T-helper 2 cell treated with Interferon-gamma antibody and Interleukin-4, amounts not matched to agents 5 μg/mL and 100 μg/mL, for 36 hours (primary cell): Measurements from ENCODE around the gene PPARD.

Source experiments
- DNase-seq: peaks from one replicate; pipeline ENCODE4 v3.0.0; 2021; ENCODE audit warnings: low spot score
- H3K27ac Mint-ChIP-seq: one replicate; pipeline ENCODE4 v1.8.0; 2021; ENCODE audit warnings: mild to moderate bottlenecking, mixed read lengths
- H3K27me3 Mint-ChIP-seq: one replicate; pipeline ENCODE4 v1.8.0; 2021; ENCODE audit warnings: low read depth, mixed read lengths
- H3K36me3 Mint-ChIP-seq: one replicate; pipeline ENCODE4 v1.8.0; 2021; ENCODE audit warnings: low read depth, mixed read lengths
- H3K4me1 Mint-ChIP-seq: one replicate; pipeline ENCODE4 v1.8.0; 2021; ENCODE audit warnings: low read depth, mixed read lengths
- H3K4me3 Mint-ChIP-seq: one replicate; pipeline ENCODE4 v1.8.0; 2022; ENCODE audit warnings: mild to moderate bottlenecking, moderate library complexity, mixed read lengths
- H3K9me3 Mint-ChIP-seq: one replicate; pipeline ENCODE4 v1.8.0; 2021; ENCODE audit warnings: mixed read lengths

Gene PPARD

GRCh38 chr6:35406711-35407485 is 64.5 kb downstream of the PPARD start:
- DNase-seq: no peak
- Mint-ChIP-seq H3K4me1 (peaks cover 20% of the 10 kb centered on the region), H3K4me3 (no peak overlapping the region), H3K36me3 (peaks cover 6% of the 10 kb centered on the region), H3K9me3 (no peaks in the 10 kb centered on the region), H3K27me3 (no peaks in the 10 kb centered on the region), H3K27ac (no peak overlapping the region)

- Mint-ChIP-seq H3K27me3 (no peaks in the 10 kb centered on the region), H3K36me3 (peaks cover 16% of the 10 kb centered on the region), H3K9me3 (no peaks in the 10 kb centered on the region), H3K4me1 (peaks cover 18% of the 10 kb centered on the region), H3K27ac (no peak overlapping the region), H3K4me3 (no peak overlapping the region)
- DNase-seq: no peak
Measured at GRCh38 chr6:35409245-35409644, 66.9 kb downstream of the PPARD start.

DNA sequence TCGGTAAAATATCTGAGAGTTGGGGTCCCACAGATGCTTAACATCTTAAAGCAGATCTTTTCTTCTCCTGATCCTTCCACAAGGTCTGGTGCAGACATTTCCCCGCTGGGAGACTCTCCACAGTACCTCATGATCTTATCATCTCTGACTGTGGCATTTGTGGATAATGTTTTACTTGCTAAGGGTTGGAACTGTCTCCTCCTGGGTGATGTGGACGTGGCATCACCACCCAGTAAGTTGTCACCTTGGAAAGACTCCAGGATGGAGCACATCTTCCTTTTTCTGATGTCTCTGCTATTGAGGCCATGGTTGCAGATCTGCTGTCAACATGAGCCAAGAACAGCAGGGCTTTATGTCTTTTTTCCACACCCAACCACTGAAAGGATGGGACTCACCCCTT is 67.8 kb downstream of the PPARD start:
- DNase-seq: no peak
- Mint-ChIP-seq H3K36me3 (peaks cover 16% of the 10 kb centered on the region), H3K27me3 (no peaks in the 10 kb centered on the region), H3K27ac (peak overlapping the region; percentile 16), H3K4me3 (no peak overlapping the region), H3K4me1 (peaks cover 24% of the 10 kb centered on the region), H3K9me3 (no peaks in the 10 kb centered on the region)

DNA sequence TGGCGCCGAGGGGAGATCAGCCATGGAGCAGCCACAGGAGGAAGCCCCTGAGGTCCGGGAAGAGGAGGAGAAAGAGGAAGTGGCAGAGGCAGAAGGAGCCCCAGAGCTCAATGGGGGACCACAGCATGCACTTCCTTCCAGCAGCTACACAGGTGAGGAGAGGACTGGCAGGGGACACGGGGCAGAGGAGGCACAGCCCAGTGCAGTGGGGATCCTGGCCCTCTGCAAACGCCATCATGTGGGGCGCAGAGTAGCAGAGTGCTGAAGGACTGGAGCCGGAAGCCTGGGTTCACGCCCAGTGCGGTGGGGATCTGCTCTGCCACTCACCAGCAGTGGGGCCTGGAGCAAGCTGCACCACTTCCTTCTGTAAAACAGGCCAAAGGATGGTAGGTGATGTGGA is 68.7 kb downstream of the PPARD start:
- Mint-ChIP-seq H3K9me3 (no peaks in the 10 kb centered on the region), H3K27ac (peak overlapping the region; percentile 42), H3K4me3 (peak overlapping the region; percentile 41), H3K27me3 (no peaks in the 10 kb centered on the region), H3K4me1 (peaks cover 29% of the 10 kb centered on the region), H3K36me3 (peaks cover 21% of the 10 kb centered on the region)
- DNase-seq: no peak

- Mint-ChIP-seq H3K4me1 (peaks cover 33% of the 10 kb centered on the region), H3K36me3 (peaks cover 24% of the 10 kb centered on the region)
Measured at GRCh38 chr6:35412102-35412501, 69.7 kb downstream of the PPARD start.

DNA sequence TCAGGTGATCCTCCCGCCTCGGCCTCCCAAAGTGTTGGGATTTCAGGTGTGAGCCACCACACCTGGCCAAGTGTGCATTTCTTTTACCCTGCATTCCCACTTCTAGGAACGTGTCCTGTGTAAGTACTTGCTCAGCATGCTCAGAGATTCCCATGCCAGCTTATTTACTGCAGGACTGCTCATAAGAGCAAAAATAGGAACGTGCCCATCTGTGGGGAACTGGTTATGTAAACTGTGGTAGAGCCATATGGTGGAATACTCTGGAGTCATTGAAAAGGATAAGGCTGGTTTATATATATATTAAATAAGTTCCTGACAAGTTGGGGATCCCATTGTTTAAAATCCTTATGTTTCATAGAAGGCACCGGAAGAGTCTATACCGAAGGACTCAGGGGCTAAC is 71.6 kb downstream of the PPARD start:
- Mint-ChIP-seq H3K4me1 (peaks cover 46% of the 10 kb centered on the region), H3K36me3 (peaks cover 30% of the 10 kb centered on the region), H3K27ac (no peak overlapping the region)

More at GRCh38 chr6:35412102-35412501, 69.7 kb downstream of the PPARD start:
- DNase-seq: no peak
- Mint-ChIP-seq H3K4me3 (no peak overlapping the region), H3K27me3 (no peaks in the 10 kb centered on the region), H3K9me3 (no peaks in the 10 kb centered on the region), H3K27ac (no peak overlapping the region)

GRCh38 chr6:35415065-35415891 is 72.9 kb downstream of the PPARD start:
- Mint-ChIP-seq H3K27me3 (no peaks in the 10 kb centered on the region), H3K9me3 (no peaks in the 10 kb centered on the region), H3K27ac (peak overlapping the region; percentile 10), H3K4me1 (peaks cover 53% of the 10 kb centered on the region), H3K4me3 (no peak overlapping the region), H3K36me3 (peaks cover 30% of the 10 kb centered on the region)
- no peak for DNase-seq

More for the DNA sequence above, 71.6 kb downstream of the PPARD start:
- Mint-ChIP-seq H3K4me3 (no peak overlapping the region), H3K27me3 (no peaks in the 10 kb centered on the region), H3K9me3 (no peaks in the 10 kb centered on the region)
- DNase-seq: no peak

DNA sequence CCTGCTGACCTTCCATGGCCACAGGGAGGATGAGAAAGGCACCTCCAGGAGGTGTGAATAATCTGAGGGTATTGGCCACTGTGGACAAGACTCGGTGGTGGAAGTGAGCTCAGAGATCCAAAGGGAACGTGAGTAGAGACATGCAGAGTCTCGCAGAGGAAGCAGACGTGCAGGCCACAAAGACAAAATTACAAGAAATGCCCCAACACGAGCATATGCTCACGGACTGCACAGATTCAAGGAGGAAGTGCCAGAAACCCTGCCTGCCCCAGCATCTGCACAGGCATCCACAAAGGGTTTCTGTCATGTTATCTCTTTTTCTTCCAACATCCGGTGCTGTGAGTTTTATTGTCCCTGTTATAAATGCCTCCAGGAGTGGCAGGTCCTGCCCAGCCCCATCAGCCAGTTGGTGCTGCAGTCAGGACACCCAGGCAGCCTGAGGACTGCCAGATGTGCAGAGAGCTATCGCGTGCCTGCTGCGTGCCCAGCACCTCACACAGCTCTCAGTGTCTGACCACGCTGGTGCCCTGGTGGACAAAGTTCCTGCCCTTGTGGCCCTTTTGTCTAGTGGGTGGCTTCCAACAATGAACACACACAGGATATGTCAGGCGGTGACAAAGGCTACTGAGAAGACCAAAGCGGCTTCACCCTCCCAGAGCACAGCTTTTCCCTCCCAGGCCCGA is 75.8 kb downstream of the PPARD start:
- no peaks in the 10 kb centered on the region for H3K27me3 Mint-ChIP-seq
- peak overlapping the region; percentile 90 for H3K27ac Mint-ChIP-seq
- H3K4me3 Mint-ChIP-seq: peak overlapping the region; percentile 57
- no peak for DNase-seq
- peaks cover 38% of the 10 kb centered on the region for H3K4me1 Mint-ChIP-seq
- peaks cover 23% of the 10 kb centered on the region for H3K36me3 Mint-ChIP-seq
- no peaks in the 10 kb centered on the region for H3K9me3 Mint-ChIP-seq

- Mint-ChIP-seq H3K27ac (peak overlapping the region; percentile 90), H3K9me3 (no peaks in the 10 kb centered on the region), H3K36me3 (peaks cover 18% of the 10 kb centered on the region), H3K27me3 (no peaks in the 10 kb centered on the region), H3K4me1 (peaks cover 38% of the 10 kb centered on the region), H3K4me3 (peak overlapping the region; percentile 38)
- DNase-seq: no peak
Measured at GRCh38 chr6:35419417-35419816, 77.1 kb downstream of the PPARD start.

DNA sequence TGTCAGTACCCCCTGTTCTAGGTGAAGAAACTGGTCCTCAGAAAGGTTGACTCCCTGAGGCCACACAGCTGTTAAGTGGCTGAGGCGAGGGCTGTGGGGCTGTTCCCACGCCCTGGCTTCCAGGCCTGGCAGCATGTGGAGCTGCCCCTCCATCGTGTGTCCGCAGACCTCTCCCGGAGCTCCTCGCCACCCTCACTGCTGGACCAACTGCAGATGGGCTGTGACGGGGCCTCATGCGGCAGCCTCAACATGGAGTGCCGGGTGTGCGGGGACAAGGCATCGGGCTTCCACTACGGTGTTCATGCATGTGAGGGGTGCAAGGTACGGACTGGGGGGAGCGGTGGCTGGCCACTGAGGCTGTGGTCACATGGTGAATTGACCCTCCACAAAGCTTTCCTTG is 77.6 kb downstream of the PPARD start:
- DNase-seq: no peak
- Mint-ChIP-seq H3K4me1 (peaks cover 34% of the 10 kb centered on the region), H3K4me3 (peak overlapping the region; percentile 21), H3K9me3 (no peaks in the 10 kb centered on the region), H3K27me3 (no peaks in the 10 kb centered on the region), H3K27ac (peak overlapping the region; percentile 90), H3K36me3 (peaks cover 21% of the 10 kb centered on the region)

DNA sequence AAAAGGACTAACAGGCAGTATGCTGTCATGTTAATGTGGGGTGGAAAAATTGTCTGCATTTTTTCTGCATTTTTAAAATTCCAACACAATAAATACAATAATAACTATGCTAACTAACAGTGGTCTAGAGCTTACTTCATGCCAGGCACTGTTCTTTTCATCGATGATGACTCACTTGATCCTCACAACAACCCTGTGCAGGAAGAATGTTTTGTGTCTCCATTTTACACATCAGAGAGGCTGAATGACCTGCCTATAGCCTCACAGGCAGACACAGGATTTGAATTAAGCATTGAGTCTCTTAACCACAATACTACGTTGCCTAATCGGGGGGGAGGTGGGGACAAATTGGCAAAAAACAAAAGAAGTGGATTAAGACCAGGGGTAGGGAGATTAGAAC is 82.9 kb downstream of the PPARD start:
- DNase-seq: no peak
- H3K4me1 Mint-ChIP-seq: no peaks in the 10 kb centered on the region
- H3K4me3 Mint-ChIP-seq: no peak overlapping the region
- H3K9me3 Mint-ChIP-seq: peaks cover 10% of the 10 kb centered on the region
- no peak overlapping the region for H3K27ac Mint-ChIP-seq
- no peaks in the 10 kb centered on the region for H3K27me3 Mint-ChIP-seq
- peaks cover 24% of the 10 kb centered on the region for H3K36me3 Mint-ChIP-seq

DNA sequence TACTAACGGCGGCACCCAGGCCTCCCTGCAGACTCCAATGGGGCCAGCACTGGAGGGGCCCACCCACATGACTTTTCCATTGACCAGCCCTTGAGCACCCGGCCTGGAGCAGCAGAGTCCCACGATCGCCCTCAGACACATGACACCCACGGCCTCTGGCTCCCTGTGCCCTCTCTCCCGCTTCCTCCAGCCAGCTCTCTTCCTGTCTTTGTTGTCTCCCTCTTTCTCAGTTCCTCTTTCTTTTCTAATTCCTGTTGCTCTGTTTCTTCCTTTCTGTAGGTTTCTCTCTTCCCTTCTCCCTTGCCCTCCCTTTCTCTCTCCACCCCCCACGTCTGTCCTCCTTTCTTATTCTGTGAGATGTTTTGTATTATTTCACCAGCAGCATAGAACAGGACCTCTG is 83.7 kb downstream of the PPARD start:
- H3K4me3 Mint-ChIP-seq: no peak overlapping the region
- no peaks in the 10 kb centered on the region for H3K27me3 Mint-ChIP-seq
- H3K36me3 Mint-ChIP-seq: peaks cover 24% of the 10 kb centered on the region
- peak overlapping the region; percentile 22 for H3K27ac Mint-ChIP-seq
- H3K9me3 Mint-ChIP-seq: peaks cover 10% of the 10 kb centered on the region
- no peaks in the 10 kb centered on the region for H3K4me1 Mint-ChIP-seq
- DNase-seq: no peak

- Mint-ChIP-seq H3K27ac (no peak overlapping the region), H3K27me3 (no peaks in the 10 kb centered on the region)
- no peak for DNase-seq
Measured at GRCh38 chr6:35427435-35427834, 85.1 kb downstream of the PPARD start.

GRCh38 chr6:35427851-35428321 is 85.5 kb downstream of the PPARD start:
- Mint-ChIP-seq H3K27me3 (no peaks in the 10 kb centered on the region), H3K9me3 (peaks cover 10% of the 10 kb centered on the region), H3K4me3 (no peak overlapping the region), H3K36me3 (peaks cover 20% of the 10 kb centered on the region), H3K27ac (no peak overlapping the region), H3K4me1 (no peaks in the 10 kb centered on the region)
- DNase-seq: no peak

More at GRCh38 chr6:35427435-35427834, 85.1 kb downstream of the PPARD start:
- Mint-ChIP-seq H3K36me3 (peaks cover 22% of the 10 kb centered on the region), H3K9me3 (peaks cover 10% of the 10 kb centered on the region), H3K4me3 (no peak overlapping the region), H3K4me1 (no peaks in the 10 kb centered on the region)
